ENCODE results near the gene MYG1.
A peak's percentile ranks its signal among the peaks of the same experiment; 100 is the strongest.

The MYG1 gene

DNA sequence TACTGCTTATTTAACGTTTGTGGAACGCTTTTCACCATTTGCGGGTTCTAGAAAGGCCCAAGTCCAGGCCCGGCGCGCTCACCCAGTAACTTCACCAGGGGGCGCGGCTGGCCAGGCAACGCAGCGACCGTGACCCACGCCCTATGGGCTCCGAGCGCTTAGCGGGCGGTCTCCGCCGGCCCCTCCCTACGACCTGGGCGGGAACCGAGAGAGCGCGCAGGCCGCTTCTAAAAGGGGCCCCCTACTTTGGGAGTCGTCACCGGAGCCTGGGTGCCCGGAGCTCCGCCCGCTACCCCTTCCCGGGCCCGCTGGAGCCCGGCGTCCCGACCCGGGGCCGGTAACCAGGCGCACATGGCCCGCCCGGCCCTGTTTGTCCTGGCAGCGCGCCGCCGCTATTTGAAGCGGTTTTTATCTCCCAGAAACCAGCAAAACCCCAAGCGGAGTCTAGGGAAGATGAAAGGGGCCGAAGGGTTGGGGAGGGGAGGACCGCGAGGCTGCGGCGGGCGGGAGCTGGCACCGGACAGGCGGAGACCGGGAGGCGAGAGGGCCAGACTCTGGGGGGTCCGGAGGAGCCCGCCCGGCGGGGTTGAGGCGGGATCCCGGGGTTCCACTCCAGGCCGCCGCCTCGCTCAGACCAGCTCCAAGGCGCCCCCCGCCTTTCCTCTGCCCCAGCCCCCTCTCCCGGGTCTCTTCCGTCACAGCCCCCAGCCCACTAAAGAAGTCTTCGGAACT lies 25.4 kb downstream of the MYG1 start:
- peaks cover 41% of the 10 kb centered on the region for H3K27me3 ChIP-seq
- H3K4me3 ChIP-seq (ENCODE audit: low read depth in 1 of 2, low read length in 1 of 2), result peak overlapping the region; percentile 88 to 92
- no peaks in the 10 kb centered on the region for H3K9me3 ChIP-seq
- H3K4me1 ChIP-seq (ENCODE audit: control insufficient read depth in 1 of 2, insufficient read depth in 1 of 2, low read depth in 1 of 2, low read length in 1 of 2), result peaks cover 44 to 51% of the 10 kb centered on the region in 2 experiments
- TF ChIP-seq, protein P1, sequence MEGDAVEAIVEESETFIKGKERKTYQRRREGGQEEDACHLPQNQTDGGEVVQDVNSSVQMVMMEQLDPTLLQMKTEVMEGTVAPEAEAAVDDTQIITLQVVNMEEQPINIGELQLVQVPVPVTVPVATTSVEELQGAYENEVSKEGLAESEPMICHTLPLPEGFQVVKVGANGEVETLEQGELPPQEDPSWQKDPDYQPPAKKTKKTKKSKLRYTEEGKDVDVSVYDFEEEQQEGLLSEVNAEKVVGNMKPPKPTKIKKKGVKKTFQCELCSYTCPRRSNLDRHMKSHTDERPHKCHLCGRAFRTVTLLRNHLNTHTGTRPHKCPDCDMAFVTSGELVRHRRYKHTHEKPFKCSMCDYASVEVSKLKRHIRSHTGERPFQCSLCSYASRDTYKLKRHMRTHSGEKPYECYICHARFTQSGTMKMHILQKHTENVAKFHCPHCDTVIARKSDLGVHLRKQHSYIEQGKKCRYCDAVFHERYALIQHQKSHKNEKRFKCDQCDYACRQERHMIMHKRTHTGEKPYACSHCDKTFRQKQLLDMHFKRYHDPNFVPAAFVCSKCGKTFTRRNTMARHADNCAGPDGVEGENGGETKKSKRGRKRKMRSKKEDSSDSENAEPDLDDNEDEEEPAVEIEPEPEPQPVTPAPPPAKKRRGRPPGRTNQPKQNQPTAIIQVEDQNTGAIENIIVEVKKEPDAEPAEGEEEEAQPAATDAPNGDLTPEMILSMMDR (IDR thresholded peaks at IDR 0.05), result peak; percentile 64
- H3K36me3 ChIP-seq, result no peaks in the 10 kb centered on the region
- peak overlapping the region; percentile 88 for H3K27ac ChIP-seq

DNA sequence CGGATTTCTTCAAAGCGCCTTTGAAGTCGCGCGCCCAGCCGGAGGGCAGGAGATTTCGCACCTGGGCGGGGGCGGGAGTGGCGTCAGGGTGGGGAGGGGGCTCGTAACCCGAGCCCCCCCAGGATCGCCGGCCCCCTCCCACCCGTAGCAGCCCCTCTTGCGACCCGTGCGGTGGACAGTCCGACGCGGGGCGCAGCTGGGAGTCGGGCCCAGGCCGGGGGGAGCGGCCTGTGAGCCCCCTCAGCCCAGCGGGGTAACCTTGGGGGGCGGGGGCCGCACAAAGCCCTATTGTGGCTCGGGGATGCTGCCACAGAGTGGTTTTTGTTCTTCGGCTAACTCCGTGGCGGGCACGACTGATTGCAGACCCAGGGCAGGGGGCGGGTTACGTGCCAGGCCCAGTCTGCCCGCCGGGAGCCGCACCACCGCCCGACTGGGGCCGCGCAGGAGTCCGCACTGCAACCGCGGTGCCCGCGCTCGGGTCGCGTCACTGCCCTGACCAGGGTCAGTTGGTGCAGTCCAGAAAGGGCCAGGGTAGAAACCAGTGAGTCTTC lies 26.1 kb downstream of the MYG1 start:
- TF ChIP-seq, protein P1 (IDR thresholded peaks at IDR 0.05), result no peak
- Histone ChIP-seq H3K36me3 (no peaks in the 10 kb centered on the region), H3K4me3 (ENCODE audit: low read depth in 1 of 2, low read length in 1 of 2) (peak overlapping the region; percentile 88 to 92), H3K27me3 (peaks cover 48% of the 10 kb centered on the region), H3K27ac (peak overlapping the region; percentile 88), H3K9me3 (no peaks in the 10 kb centered on the region), H3K4me1 (ENCODE audit: control insufficient read depth in 1 of 2, insufficient read depth in 1 of 2, low read depth in 1 of 2, low read length in 1 of 2) (peaks cover 40 to 45% of the 10 kb centered on the region in 2 experiments)

DNA sequence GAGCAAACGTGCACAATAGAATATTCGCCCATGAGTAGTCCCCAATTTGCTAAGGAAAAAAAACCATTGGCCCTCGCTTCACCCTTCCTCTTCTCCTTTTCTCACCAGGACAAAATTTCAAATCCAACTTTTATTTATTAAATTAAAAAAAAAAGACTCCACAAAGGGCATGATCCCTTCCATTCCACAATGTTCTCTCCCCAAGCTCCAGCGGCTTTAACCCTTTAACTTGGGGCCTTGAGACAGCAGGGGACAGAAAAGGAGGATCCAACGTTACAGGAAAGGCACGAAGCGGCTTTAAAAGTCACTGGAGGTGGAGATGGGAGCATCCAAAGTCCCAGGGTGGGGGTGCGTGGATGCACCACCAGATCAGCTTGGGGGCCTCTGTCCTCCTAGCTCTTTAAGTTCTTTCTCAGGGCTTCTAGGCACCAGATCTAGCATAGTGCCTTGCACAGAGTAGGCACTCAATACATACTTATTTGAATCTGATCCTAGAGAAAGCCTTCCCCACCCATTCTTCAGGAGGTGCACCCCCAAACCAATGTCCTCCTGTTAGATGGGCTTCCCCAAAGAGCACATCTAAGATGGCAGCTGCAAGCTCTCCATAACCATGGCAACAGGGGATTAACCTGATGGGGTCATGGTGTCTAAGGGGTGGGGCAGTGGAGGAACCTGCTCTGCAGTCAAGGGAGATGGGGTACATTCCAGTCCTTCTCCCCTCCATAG lies 27.1 kb downstream of the MYG1 start:
- no peaks in the 10 kb centered on the region for H3K9me3 ChIP-seq
- H3K36me3 ChIP-seq, result no peaks in the 10 kb centered on the region
- TF ChIP-seq, protein P1 (IDR thresholded peaks at IDR 0.05), result no peak
- no peak overlapping the region for H3K27ac ChIP-seq
- peaks cover 55% of the 10 kb centered on the region for H3K27me3 ChIP-seq
- peak overlapping the region in 1 of 2 experiments; percentile 92 for H3K4me3 ChIP-seq (ENCODE audit: low read depth in 1 of 2, low read length in 1 of 2)
- peaks cover 32 to 39% of the 10 kb centered on the region in 2 experiments for H3K4me1 ChIP-seq (ENCODE audit: control insufficient read depth in 1 of 2, insufficient read depth in 1 of 2, low read depth in 1 of 2, low read length in 1 of 2)

DNA sequence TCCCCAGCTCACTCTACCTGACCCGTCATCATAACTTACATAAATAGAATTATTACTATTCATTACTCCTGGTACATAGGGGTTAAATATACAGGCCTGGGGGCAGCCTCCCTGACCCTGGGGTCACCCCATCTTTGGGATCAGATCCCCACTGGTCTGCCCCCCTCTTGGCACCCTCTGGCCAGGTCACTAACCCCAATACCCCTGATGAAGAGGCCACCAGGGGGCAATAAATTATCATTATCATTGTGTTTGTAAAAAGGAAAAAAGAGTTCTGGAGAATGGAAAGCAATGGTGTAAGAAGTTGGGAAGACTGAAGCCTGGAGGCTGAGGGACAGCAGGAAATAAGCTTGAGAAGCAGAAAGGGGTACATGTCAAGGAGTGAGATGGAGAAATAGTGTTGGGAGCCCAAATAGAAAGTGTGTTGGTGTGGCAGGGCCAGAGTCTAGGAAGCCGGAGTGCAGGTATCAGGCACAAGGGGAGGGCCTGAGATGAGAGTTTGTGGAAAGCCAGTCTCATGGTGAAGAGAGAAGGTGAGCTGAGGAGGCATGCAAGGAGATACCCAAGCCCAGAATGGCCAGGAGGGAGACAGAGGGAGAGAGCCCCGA lies 28.0 kb downstream of the MYG1 start:
- Histone ChIP-seq H3K27ac (no peak overlapping the region), H3K4me1 (ENCODE audit: control insufficient read depth in 1 of 2, insufficient read depth in 1 of 2, low read depth in 1 of 2, low read length in 1 of 2) (peaks cover 24 to 30% of the 10 kb centered on the region in 2 experiments), H3K36me3 (no peaks in the 10 kb centered on the region), H3K4me3 (ENCODE audit: low read depth in 1 of 2, low read length in 1 of 2) (no peak overlapping the region), H3K27me3 (peaks cover 63% of the 10 kb centered on the region), H3K9me3 (no peaks in the 10 kb centered on the region)
- TF ChIP-seq, protein P1 (IDR thresholded peaks at IDR 0.05), result no peak

DNA sequence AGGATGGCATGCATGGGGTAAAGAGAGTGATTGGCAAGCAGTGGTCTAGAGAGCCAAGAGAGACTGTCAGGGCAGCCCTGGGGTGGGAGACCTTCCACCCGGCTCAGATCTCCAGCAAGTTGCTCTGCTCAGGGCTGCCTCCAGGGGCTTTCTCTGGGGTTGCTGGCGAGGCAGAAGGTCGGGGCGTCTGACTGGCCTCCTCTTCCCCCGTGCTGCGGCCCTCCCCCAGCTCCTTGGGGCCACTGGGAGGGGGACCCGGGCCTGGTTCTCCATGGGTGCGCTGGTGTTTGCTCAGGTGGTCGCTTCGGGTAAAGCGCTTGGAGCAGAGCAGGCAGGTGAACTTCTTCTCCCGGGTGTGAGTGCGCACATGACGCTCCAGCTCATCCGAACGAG lies 28.5 kb downstream of the MYG1 start:
- H3K36me3 ChIP-seq, result no peaks in the 10 kb centered on the region
- H3K4me3 ChIP-seq (ENCODE audit: low read depth in 1 of 2, low read length in 1 of 2), result no peak overlapping the region
- H3K27ac ChIP-seq, result no peak overlapping the region
- TF ChIP-seq, protein P1 (IDR thresholded peaks at IDR 0.05), result no peak
- no peaks in the 10 kb centered on the region for H3K9me3 ChIP-seq
- H3K27me3 ChIP-seq, result peaks cover 68% of the 10 kb centered on the region
- H3K4me1 ChIP-seq (ENCODE audit: control insufficient read depth in 1 of 2, insufficient read depth in 1 of 2, low read depth in 1 of 2, low read length in 1 of 2), result peaks cover 24 to 27% of the 10 kb centered on the region in 2 experiments

Data from neutrophil (primary cell).